Progenitor cell of endocrine pancreas (in vitro differentiated cells): ENCODE results near the gene TNFAIP8L2. TPM values are rescaled to one million over a fixed set of nuclear protein-coding genes. Genes with fewer than 3 reads are reported as not detected.
A peak's percentile ranks its signal among the peaks of the same experiment; 100 is the strongest.

ENCODE experiments used
- DNase-seq: peaks from one replicate; pipeline ENCODE4 v3.0.0; 2021; ENCODE audit warnings: low spot score; ENCODE audit not compliant: unreplicated experiment
- H3K27ac Mint-ChIP-seq: 2 replicates; pipeline ENCODE4 v1.8.0; 2021; ENCODE audit warnings: mild to moderate bottlenecking, moderate library complexity, mixed read lengths
- H3K27me3 Mint-ChIP-seq: 2 replicates; pipeline ENCODE4 v1.8.0; 2021; ENCODE audit warnings: mixed read lengths
- H3K36me3 Mint-ChIP-seq: 2 replicates; pipeline ENCODE4 v1.8.0; 2022; ENCODE audit warnings: mixed read lengths; ENCODE audit not compliant: insufficient read depth
- H3K4me1 Mint-ChIP-seq: 2 replicates; pipeline ENCODE4 v1.8.0; 2021; ENCODE audit warnings: low read depth, mixed read lengths
- H3K4me3 Mint-ChIP-seq: 2 replicates; pipeline ENCODE4 v1.8.0; 2021; ENCODE audit warnings: low read depth, mild to moderate bottlenecking, moderate library complexity, mixed read lengths
- H3K9me3 Mint-ChIP-seq: 2 replicates; pipeline ENCODE4 v1.8.0; 2021; ENCODE audit warnings: low read depth, mixed read lengths
- total RNA-seq: library from RNA; stranded (reverse); gene quantifications from 2 replicates; pipeline ENCODE4 v1.2.1, GENCODE V29; 2021
- TF ChIP-seq, protein P1 (sequence below): fragments of 200-600 bp; sonication (generic); IDR thresholded peaks from one replicate; pipeline ENCODE4 v1.5.0; 2021; ENCODE audit warnings: antibody characterized with exemption, mild to moderate bottlenecking; ENCODE audit not compliant: unreplicated experiment

The TNFAIP8L2 gene
- total RNA-seq, 1 donor from 2014 or later = not detected

DNA sequence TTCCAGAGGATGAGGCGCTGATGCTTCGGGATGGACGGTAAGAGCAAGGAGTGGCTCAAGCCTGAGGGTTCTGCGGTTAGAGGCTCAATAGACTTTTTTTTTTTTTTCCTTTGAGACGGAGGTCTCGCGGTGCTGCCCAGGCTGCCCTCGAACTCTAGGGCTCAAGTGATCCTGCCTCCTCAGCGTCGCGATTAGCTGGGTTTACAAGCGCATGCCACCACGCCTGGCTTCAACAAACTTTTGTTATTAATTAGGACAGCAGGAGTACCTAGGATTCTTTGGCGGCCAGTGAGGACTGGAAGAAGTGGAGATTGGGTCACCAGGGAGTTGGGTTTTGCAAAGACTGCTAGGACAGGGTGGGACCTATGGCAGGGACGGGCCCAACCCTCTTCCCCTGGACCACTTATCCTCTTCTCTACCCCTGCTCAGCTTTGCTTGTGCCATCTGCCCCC is 10.1 kb downstream of the TNFAIP8L2 start:
- Mint-ChIP-seq H3K4me3 (peak overlapping the region; percentile 97), H3K9me3 (no peaks in the 10 kb centered on the region), H3K36me3 (peaks cover 14% of the 10 kb centered on the region), H3K27me3 (no peaks in the 10 kb centered on the region), H3K4me1 (peaks cover 24% of the 10 kb centered on the region), H3K27ac (peak overlapping the region; percentile 93)
- DNase-seq = no peak
- TF ChIP-seq, protein P1, sequence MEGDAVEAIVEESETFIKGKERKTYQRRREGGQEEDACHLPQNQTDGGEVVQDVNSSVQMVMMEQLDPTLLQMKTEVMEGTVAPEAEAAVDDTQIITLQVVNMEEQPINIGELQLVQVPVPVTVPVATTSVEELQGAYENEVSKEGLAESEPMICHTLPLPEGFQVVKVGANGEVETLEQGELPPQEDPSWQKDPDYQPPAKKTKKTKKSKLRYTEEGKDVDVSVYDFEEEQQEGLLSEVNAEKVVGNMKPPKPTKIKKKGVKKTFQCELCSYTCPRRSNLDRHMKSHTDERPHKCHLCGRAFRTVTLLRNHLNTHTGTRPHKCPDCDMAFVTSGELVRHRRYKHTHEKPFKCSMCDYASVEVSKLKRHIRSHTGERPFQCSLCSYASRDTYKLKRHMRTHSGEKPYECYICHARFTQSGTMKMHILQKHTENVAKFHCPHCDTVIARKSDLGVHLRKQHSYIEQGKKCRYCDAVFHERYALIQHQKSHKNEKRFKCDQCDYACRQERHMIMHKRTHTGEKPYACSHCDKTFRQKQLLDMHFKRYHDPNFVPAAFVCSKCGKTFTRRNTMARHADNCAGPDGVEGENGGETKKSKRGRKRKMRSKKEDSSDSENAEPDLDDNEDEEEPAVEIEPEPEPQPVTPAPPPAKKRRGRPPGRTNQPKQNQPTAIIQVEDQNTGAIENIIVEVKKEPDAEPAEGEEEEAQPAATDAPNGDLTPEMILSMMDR = no peak

DNA sequence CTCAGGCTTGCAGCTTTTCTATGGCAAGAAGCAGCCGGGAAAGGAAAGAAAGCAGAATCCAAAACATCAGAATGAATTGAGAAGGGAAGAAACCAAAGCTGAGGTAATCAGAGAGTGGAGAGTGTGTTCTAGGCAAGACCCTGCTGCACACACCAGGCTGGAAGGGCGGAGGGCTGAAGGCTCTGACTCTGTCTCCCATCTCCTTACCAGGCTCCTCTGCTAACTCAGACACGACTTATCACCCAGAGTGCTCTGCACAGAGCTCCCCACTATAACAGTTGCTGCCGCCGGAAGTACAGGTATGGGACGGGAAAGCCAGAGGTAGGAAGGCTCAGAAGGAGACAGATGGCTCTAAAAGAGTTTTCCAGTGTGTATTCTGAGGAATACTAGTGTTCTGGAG is 10.7 kb downstream of the TNFAIP8L2 start:
- H3K9me3 Mint-ChIP-seq = no peaks in the 10 kb centered on the region
- H3K27me3 Mint-ChIP-seq = no peaks in the 10 kb centered on the region
- peaks cover 11% of the 10 kb centered on the region for H3K36me3 Mint-ChIP-seq
- TF ChIP-seq, protein P1 = no peak
- H3K27ac Mint-ChIP-seq = peak overlapping the region; percentile 93
- DNase-seq = no peak
- H3K4me1 Mint-ChIP-seq = peaks cover 24% of the 10 kb centered on the region
- H3K4me3 Mint-ChIP-seq = peak overlapping the region; percentile 97

DNA sequence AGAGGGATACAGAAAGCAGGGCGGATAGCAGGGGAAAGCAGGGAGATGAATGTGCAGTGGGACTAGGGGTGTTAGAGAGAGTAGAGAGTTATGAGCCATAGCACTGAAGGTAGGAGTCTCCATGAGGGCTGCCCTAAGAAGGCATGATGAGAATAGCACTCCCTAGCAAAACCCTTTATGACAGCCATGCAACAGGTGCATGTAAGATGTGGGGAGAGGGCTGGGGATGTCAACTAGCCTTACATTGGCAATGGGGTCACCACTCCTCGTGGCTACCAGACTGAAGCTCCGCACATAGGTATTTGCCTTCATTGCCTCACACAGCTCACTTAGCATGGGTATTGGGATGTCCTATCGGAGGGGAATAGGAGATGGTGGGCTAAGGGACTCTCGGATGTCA is 14.7 kb downstream of the TNFAIP8L2 start:
- Mint-ChIP-seq H3K9me3 (no peaks in the 10 kb centered on the region), H3K4me1 (peaks cover 6% of the 10 kb centered on the region), H3K27me3 (no peaks in the 10 kb centered on the region), H3K27ac (no peak overlapping the region), H3K4me3 (no peak overlapping the region), H3K36me3 (peaks cover 16% of the 10 kb centered on the region)
- TF ChIP-seq, protein P1 = no peak
- DNase-seq = no peak

DNA sequence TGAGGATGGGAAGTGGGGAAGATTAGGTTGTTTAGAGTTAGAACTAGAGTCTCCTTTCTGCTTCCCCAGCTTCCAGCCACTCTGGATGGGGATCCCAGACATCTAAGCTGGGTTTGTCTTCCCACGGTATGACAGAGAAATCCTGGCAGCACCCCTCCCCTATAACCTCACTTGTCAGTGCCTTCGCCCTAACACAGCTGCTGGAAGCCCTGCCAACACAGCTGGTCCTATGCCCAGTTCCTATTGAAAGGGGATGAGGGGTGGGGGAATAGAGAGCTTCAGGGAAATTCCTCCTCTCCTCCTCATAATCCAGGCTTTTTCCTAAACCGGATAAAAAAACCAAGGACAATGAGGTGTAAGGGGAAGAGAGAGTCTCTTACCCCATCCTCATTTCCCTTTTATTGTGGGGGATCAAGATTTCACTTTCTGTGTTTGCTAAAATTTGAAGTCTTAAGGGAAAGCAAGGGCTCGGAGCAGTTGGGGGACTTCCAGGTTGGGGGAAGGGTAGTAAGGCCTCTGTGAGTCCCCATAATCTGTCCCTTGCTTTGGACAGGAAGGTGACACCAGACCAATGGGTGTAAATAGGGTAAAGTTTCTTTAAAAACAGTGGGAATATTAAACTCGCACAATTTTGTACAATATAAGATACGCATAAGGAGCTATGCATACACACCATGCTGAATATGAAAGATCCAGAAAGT is 18.7 kb downstream of the TNFAIP8L2 start:
- Mint-ChIP-seq H3K27ac (no peak overlapping the region), H3K27me3 (no peaks in the 10 kb centered on the region), H3K4me1 (no peaks in the 10 kb centered on the region), H3K36me3 (peaks cover 22% of the 10 kb centered on the region), H3K9me3 (no peaks in the 10 kb centered on the region), H3K4me3 (no peak overlapping the region)
- TF ChIP-seq, protein P1 = no peak
- no peak for DNase-seq

DNA sequence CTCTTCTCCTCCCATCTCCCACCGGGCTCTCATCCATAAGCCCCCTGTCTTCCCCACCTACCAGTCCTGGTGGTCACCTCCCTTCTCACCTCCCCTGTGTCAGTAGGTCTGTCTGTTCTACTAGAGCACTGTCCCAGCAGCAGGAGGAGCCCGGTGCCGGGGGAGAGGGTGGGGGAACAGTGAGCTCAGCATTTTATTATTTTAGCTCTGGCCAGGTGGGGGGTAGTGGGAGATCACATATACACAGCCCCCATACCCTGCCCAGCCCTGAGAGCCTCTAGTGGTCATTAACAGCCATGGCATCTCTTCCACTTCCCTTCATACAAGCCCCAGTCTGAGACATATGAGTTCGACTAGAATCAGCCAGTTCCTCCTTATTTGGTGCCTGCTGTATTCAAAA is 19.4 kb downstream of the TNFAIP8L2 start, which contains the start of gene TMOD4:
Gene TMOD4, minus strand, starts transcription at position 119 of the 400 bp plus-strand sequence. CDS start 1,106 bp downstream, outside the sequence.
- TF ChIP-seq, protein P1 = peak; percentile 48
- DNase-seq = no peak
- peaks cover 25% of the 10 kb centered on the region for H3K36me3 Mint-ChIP-seq
- no peaks in the 10 kb centered on the region for H3K4me1 Mint-ChIP-seq
- no peaks in the 10 kb centered on the region for H3K9me3 Mint-ChIP-seq
- no peaks in the 10 kb centered on the region for H3K27me3 Mint-ChIP-seq
- H3K4me3 Mint-ChIP-seq = no peak within 1 kb of the TSS
- no peak within 1 kb of the TSS for H3K27ac Mint-ChIP-seq
